WERI-Rb-1 (cell line): ENCODE measurements around the gene SYT17.

Experiments
- DNase-seq: peaks from one replicate; pipeline ENCODE4 v3.0.0-alpha.2; 2020
- H3K27ac ChIP-seq: fragments of 250-450 bp; sonication (Bioruptor Pico); 2 replicates; pipeline ENCODE4 v1.5.1; 2020; ENCODE audit warnings: mild to moderate bottlenecking, moderate library complexity
- H3K27me3 ChIP-seq: fragments of 250-450 bp; sonication (Bioruptor Pico); 2 replicates; pipeline ENCODE4 v1.5.1; 2021; ENCODE audit warnings: mild to moderate bottlenecking, low read depth, moderate library complexity; ENCODE audit not compliant: insufficient read depth, severe bottlenecking
- H3K36me3 ChIP-seq: fragments of 250-450 bp; sonication (Bioruptor Pico); 2 replicates; pipeline ENCODE4 v1.5.1; 2020; ENCODE audit warnings: mild to moderate bottlenecking, moderate library complexity
- H3K4me3 ChIP-seq: 2 replicates; pipeline ENCODE4 v1.5.1; 2011; ENCODE audit warnings: low read depth, mild to moderate bottlenecking, control low read depth, low read length
- H3K9me3 ChIP-seq: fragments of 250-450 bp; sonication (Bioruptor Pico); 2 replicates; pipeline ENCODE4 v1.5.1; 2021; ENCODE audit warnings: mild to moderate bottlenecking, moderate library complexity; ENCODE audit not compliant: severe bottlenecking
- CTCF ChIP-seq: IDR thresholded peaks from 2 replicates; pipeline ENCODE4 v1.5.1; 2011; ENCODE audit warnings: low read depth, mild to moderate bottlenecking, control low read depth, inconsistent platforms, low read length

Gene SYT17

GRCh38 chr16:19148189-19148588 is 19.9 kb upstream of the SYT17 start:
- Histone ChIP-seq H3K4me3 (no peak overlapping the region), H3K36me3 (no peaks in the 10 kb centered on the region), H3K9me3 (peaks cover 3% of the 10 kb centered on the region), H3K27me3 (no peaks in the 10 kb centered on the region), H3K27ac (no peak overlapping the region)
- no peak for DNase-seq
- TF ChIP-seq CTCF = no peak

GRCh38 chr16:19151310-19151709 is 16.7 kb upstream of the SYT17 start:
- Histone ChIP-seq H3K4me3 (no peak overlapping the region), H3K27me3 (no peaks in the 10 kb centered on the region), H3K27ac (no peak overlapping the region), H3K9me3 (peaks cover 3% of the 10 kb centered on the region), H3K36me3 (no peaks in the 10 kb centered on the region)
- DNase-seq = no peak
- TF ChIP-seq CTCF = no peak

- Histone ChIP-seq H3K9me3 (peaks cover 3% of the 10 kb centered on the region), H3K27me3 (no peaks in the 10 kb centered on the region), H3K27ac (no peak overlapping the region), H3K36me3 (no peaks in the 10 kb centered on the region), H3K4me3 (no peak overlapping the region)
- DNase-seq = no peak
- no peak for TF ChIP-seq CTCF
Observed at GRCh38 chr16:19152042-19152441, 16.0 kb upstream of the SYT17 start.

GRCh38 chr16:19153876-19154275 is 14.2 kb upstream of the SYT17 start:
- no peak overlapping the region for H3K27ac ChIP-seq
- no peak for DNase-seq
- no peaks in the 10 kb centered on the region for H3K27me3 ChIP-seq
- TF ChIP-seq CTCF = no peak
- no peaks in the 10 kb centered on the region for H3K9me3 ChIP-seq
- no peak overlapping the region for H3K4me3 ChIP-seq
- H3K36me3 ChIP-seq = no peaks in the 10 kb centered on the region

GRCh38 chr16:19162085-19162484 is 6.0 kb upstream of the SYT17 start:
- H3K36me3 ChIP-seq = no peaks in the 10 kb centered on the region
- H3K27me3 ChIP-seq = no peaks in the 10 kb centered on the region
- no peak for DNase-seq
- no peak overlapping the region for H3K27ac ChIP-seq
- TF ChIP-seq CTCF = no peak
- H3K9me3 ChIP-seq = peaks cover 5% of the 10 kb centered on the region
- no peak overlapping the region for H3K4me3 ChIP-seq

- Histone ChIP-seq H3K36me3 (no peaks in the 10 kb centered on the region), H3K27ac (no peak overlapping the region), H3K9me3 (peaks cover 5% of the 10 kb centered on the region), H3K4me3 (no peak overlapping the region), H3K27me3 (no peaks in the 10 kb centered on the region)
- no peak for TF ChIP-seq CTCF
- DNase-seq = no peak
Observed at GRCh38 chr16:19163215-19163614, 4.8 kb upstream of the SYT17 start.
